Astrocyte of the spinal cord (primary cell): Measurements from ENCODE around the gene EPHA2.
"Not testable (repeated sequence)": the region's sequence is repeated elsewhere in the genome, so short reads cannot be mapped to it uniquely, and the experiment has no call there.

ENCODE experiments used
- DNase-seq: peaks from one replicate; pipeline ENCODE4 v3.0.0; 2011; ENCODE audit warnings: low read depth, low spot score
- H3K4me3 ChIP-seq: 2 replicates; pipeline ENCODE4 v1.5.1; 2011; ENCODE audit warnings: low read depth, mild to moderate bottlenecking, low read length, moderate library complexity
- in situ Hi-C: cut with HindIII; loops from 2 replicates; pipeline ENCODE4 v1.10.0; 2017; ENCODE audit warnings: low sequenced_read_pairs
- TF ChIP-seq, protein P1 (sequence below): IDR thresholded peaks from 2 replicates; pipeline ENCODE4 v1.5.1; 2012; ENCODE audit warnings: low read depth, mild to moderate bottlenecking, low read length, inconsistent platforms

The EPHA2 gene

DNA sequence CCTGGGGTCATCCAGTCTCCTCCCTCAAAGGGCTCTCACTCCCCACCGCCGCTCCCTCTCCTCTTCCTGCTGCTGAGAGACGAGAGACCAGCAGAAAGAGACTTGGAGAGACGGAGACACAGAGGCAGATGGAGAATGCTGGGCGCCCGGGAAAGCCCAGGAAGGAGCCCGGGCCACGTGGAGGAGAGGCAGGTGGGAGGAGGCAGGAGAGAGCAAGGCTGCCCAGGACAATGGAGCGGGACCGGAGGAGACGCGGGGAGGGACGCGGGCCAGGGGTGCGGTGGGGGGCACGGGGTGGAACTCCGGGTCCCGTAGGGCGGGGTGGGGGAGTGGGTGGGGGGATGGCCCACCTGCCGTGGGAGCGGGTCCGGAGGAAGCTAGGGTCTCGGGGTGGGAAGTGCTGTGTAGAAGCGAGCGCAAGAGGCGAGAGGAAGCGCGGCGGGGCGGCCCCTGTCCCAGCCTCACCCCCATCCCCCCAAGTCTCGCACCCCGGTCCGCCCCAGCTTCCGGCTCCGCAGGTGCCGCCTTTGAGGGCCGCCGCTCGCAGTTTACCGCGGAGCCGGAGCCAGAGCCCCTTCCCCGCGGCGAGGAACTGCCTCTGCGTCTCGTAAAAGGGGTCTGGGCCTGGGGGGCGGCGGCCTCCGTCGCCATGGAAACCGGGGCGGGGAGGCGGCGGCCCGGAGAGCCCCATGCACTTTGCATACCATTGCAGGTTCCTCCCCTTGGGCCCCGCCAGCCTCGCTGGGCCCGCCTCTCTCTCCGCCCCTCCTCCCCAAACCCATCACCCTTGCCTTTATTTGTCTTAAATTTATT lies 11.7 kb upstream of the EPHA2 start:
- DNase-seq = no peak
- TF ChIP-seq, protein P1, sequence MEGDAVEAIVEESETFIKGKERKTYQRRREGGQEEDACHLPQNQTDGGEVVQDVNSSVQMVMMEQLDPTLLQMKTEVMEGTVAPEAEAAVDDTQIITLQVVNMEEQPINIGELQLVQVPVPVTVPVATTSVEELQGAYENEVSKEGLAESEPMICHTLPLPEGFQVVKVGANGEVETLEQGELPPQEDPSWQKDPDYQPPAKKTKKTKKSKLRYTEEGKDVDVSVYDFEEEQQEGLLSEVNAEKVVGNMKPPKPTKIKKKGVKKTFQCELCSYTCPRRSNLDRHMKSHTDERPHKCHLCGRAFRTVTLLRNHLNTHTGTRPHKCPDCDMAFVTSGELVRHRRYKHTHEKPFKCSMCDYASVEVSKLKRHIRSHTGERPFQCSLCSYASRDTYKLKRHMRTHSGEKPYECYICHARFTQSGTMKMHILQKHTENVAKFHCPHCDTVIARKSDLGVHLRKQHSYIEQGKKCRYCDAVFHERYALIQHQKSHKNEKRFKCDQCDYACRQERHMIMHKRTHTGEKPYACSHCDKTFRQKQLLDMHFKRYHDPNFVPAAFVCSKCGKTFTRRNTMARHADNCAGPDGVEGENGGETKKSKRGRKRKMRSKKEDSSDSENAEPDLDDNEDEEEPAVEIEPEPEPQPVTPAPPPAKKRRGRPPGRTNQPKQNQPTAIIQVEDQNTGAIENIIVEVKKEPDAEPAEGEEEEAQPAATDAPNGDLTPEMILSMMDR = no peak
- H3K4me3 ChIP-seq = peak overlapping the region; percentile 46
- in situ Hi-C loops = no loop called here

DNA sequence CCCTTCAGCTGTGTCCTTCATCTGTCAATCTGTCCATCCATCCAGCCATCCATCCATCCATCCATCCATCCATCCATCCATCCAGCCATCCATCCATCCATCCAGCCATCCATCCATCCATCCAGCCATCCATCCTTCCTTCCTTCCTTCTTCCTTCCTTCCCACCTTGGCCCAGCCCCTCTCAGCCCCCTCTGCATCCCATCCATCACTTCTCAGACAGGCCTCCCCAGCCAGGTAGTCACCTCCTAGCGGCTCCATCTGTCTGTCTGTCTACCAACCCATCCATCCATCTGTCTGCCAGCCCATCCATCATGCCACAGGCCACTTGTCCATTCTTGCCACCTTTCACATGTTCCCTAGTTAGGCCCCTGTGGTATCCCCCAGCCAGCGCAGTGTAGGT lies 10.2 kb upstream of the EPHA2 start:
- H3K4me3 ChIP-seq = no peak overlapping the region
- TF ChIP-seq, protein P1 = no peak
- in situ Hi-C loops = no loop called here
- DNase-seq = no peak

DNA sequence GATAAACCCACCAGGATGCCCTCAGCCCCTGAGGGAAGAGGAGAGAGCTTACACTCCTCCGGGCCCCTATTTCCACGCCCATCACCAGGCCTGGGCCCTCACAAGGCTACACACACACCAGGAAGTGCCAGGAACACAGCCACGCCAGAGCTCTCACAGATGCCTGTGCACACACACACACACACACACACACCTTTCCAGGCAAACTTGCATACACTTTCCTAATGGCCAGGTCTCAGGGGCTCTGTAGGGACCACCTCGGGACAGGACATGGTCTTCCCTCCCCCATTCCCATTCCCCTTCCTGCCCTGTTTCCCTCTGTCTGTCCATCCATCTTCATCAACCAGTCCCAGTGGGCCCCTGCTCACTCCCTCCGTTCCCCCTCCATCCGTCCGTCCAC lies 9.7 kb upstream of the EPHA2 start:
- TF ChIP-seq, protein P1 = no peak
- no peak for DNase-seq
- in situ Hi-C loops = no loop called here
- H3K4me3 ChIP-seq = no peak overlapping the region

DNA sequence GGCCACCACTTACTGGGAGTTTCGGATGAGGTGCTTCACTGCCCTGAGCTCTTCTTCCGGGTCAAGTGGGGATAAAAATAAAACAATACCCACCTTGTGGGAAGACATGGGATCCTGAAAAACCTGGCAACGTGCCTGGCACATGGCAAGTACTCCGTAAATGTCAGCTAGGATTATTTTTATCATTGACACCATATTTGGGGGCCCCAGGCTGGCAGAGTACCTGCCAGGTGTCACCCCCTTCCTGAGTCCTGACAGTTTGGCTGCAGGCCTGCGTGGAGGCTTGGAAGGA lies 9.2 kb upstream of the EPHA2 start:
- H3K4me3 ChIP-seq = no peak overlapping the region
- DNase-seq = no peak
- TF ChIP-seq, protein P1 = no peak
- in situ Hi-C loops = no loop called here

DNA sequence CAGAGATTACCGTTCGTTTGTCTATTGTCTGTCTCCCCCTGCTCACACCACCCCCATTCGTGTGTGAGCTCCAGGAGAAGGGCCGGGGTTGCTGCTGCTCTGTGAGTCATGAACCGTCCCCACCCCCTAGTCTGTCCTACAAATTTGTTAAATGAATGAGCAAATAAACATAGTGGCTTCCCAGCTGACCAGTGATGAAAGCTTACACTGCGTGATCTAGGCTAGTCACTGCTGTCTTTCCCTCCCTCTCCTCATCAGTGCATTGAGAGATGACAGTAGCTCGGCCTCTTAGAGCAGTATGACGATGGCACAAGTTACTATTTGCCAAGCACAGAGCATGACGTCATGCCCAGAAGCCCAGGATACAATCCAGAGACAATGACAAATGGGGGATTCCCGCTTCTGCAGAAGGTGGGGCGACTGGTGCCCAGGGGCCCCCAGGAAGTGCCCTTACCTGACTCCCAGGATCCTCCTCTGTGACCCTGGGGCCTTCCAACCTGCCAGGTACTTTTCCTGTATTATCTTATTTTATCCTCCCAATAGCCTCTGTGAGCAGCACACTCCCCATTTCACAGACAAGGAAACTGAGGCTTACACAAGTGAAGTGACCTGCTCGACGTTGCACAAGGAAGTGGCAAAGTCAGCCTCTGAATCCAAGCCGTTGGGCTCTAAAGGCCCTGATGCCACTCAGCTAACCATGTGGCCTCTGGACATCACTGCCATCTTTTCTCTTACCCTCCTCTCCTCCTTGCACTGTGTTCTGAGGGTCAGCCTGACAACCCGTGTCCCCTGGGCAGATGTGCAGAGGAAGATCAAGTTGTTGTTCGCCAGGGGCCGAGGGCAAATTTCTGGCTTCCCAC lies 8.6 kb upstream of the EPHA2 start:
- TF ChIP-seq, protein P1 = no peak
- peak; percentile 97 for DNase-seq
- no peak overlapping the region for H3K4me3 ChIP-seq
- in situ Hi-C loops = no loop called here

DNA sequence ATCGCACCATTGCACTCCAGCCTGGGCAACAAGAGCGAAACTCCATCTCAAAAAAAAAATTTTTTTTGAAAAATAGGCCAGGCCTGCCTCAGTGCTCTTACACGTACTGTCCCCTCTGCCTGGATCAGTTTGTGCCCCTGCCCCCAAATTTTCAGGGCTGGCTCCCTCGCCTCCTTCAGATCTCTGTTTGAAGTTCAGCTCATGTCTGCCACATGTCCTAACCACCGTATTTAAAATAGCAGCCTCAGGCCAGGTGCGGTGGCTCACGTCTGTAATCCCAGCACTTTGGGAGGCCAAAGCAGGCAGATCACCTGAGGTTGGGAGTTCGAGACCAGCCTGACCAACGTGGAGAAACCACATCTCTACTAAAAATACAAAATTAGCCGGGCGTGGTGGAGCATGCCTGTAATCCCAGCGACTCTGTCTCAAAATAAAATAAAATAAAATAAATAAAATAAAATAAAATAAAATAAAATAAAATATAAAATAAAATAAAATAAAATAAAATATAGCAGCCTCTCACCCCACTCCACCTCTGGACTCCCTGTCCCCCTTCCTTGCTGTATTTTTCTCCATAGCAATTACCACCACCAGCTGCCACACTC lies 7.8 kb upstream of the EPHA2 start:
- in situ Hi-C loops, DNase-seq, H3K4me3 ChIP-seq: not testable (repeated sequence)
